NCI-H1417 (cell line): ENCODE results near the gene SHTN1.

Source experiments
- DNase-seq, 3 experiments: peaks; one replicate each; lab custom pipeline; 2025; lab: John Stamatoyannopoulos, UW

The SHTN1 gene

DNA sequence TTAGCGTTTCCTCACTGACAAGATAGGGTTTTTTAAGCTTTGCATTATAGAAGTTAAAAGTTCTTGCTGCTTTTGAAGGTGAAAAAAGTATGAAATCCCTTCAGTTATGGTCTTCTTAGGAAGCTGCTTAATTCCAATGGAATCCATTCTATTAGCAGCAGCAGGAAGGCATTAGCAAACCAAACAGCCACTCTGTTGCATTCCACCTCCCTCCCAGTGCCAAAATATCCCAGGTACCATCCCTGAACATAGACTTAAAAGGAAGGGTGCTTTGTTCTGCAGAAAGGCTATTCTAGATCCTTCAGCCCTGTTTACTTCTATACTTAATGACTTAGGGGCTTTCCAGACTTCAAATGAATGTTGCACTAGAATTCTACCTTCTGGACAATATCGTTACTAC is 131.9 kb downstream of the SHTN1 start:
- no peak for DNase-seq

- no peak for DNase-seq
Observed at GRCh38 chr10:116870949-116871348, 134.0 kb downstream of the SHTN1 start.

GRCh38 chr10:116868722-116869121 is 136.3 kb downstream of the SHTN1 start:
- DNase-seq: peak in 2 of 3 experiments; percentile 38 to 75

GRCh38 chr10:116868198-116868676 is 136.8 kb downstream of the SHTN1 start:
- no peak for DNase-seq

GRCh38 chr10:116866987-116867595 is 137.9 kb downstream of the SHTN1 start:
- DNase-seq: no peak

GRCh38 chr10:116866066-116866465 is 138.9 kb downstream of the SHTN1 start:
- DNase-seq: no peak

DNA sequence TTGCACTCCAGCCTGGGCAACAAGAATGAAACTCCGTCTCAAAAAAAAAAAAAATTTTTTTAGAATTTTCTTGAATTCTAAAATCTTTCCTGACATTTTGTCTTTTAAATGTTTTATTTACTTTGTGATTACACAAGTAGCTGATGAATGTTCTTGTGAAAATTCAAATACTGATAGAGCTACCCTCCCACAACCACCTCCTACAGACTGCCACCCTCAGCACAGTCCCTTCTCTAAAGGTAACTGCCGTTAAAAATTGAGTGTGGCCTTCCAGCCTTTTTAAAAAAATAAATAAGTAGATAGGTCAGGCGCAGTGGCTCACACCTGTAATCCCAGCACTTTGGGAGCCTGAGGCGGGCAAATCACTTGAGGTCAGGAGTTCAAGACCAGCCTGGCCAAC is 140.6 kb downstream of the SHTN1 start:
- DNase-seq: no peak

DNA sequence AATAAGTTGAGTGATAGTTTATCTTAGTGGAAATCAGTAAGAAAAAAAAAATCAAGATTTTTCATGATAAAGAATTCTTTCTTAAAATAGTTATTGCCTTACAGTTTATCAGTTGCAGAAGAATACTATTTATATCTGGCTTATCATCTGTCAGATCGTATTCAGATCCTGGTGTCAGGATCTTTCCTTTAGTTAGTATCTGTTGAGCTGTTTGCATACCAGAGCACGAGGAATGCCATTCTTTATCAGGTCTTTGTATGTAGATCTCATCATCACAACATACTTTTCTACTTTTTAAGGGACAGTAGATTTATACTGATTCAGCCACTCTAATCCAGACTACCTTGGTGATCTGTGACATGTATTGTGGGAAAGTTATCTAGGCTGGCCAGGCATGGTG is 143.2 kb downstream of the SHTN1 start:
- DNase-seq: no peak

- no peak for DNase-seq
Observed at GRCh38 chr10:116857156-116857555, 147.8 kb downstream of the SHTN1 start.

GRCh38 chr10:116853701-116854100 is 151.3 kb downstream of the SHTN1 start:
- no peak for DNase-seq

DNA sequence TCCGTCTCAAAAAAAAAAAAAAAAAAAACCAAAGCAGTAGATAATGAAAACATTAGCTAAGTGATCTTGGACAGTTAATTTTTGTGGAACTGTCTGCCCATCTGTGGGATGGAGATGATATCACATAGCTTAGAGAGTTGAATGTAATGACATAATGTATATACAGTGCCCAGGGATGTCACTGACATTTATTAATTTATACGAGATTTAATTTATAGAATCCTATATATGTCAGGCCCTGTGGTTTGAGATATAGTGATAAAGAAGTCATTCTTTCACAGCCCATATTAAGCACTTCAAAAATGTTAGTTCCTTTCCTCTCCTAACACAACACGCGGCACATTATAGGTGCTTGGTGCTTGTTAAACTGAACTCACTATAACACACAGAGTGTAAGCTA is 151.7 kb downstream of the SHTN1 start:
- DNase-seq: no peak

DNA sequence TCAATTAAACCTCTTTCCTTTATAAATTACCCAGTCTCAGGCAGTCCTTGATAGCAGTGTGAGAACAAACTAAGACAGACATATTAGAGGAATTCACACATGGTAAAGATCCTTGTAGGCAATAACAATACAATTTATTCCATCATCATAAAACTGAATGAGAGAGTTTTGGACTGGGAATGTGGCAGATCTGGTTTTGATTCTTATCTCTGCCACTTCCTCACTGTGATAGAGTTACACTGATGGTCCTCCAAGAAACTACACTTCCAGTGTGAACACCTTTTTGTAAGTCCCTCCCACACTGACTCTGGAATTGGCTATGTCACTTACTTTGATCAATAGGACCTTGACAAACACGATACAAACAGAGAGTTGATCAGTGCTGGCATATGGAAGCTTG is 152.7 kb downstream of the SHTN1 start:
- no peak for DNase-seq

DNA sequence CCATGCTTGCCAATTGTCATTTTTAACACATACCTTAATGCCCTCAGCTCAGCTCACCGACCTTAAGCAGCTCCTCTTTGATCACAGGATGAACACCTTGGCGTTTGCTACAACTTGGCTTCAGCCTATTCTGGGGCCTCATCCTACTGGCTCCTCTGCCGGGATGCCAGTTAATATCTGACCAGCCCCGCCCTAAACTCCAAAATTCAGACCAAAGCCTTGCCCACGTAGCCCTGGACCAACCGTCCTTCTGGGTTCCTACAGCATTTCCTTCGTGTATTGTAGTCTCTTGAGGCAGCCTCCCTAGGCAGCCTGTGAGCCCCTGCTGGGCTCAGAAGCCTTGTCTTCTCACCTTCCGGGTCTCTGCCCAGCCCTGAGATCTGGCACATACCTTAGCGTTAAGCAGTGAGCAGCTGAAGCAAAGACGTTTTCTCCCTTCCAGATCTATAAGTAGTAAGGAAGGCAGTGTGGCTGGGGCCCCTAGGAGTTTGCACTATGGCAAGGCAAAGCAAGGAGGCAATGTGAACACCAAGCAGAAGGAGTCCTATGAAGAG is 154.9 kb downstream of the SHTN1 start:
- peak in 1 of 3 experiments; percentile 24 for DNase-seq

DNA sequence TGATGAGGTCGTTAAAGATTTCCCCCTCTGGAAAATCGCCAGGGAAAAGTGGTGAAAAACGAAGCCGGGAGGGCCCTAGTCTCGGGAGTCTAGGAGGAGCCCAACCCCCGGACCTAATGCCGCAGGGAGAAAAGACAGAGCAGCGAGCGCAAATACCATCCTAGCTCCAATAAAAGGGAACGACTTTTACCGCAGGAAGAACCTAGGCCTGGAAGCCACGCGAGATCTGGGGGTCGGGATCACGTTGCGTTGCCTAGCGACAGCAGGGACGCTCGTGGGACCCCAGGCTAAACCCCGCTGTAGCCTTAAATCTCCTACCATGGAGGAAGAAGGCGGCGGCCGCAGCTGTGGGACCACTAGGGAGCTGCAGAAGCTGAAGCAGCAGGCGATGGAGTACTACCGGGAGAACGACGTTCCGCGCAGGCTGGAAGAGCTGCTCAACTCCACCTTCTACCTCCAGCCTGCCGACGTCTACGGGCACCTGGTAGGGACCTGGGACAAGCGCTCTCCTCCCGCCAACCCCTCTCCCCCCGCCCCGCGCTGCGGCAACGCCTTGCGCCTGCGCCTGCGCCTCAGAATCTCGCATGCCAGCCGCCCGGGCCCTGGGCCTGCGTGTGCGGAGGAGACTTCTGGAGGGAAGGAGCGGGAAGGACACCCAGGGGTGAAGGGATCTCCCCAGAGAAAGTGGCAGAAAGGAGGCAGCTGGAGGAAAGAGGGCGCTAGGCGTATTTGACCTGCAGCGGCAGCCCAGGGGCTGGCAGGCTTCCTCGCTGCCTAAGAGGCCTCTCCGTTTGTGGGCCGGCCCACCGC is 155.5 kb downstream of the SHTN1 start, which contains the start of gene ENO4:
Gene ENO4 (plus strand): TSS at position 252 of the 810 bp plus-strand sequence. CDS start 68 bp downstream, at position 320.
- DNase-seq: peak; percentile 82 to 96 (median 92)

- no peak for DNase-seq
Observed at GRCh38 chr10:116848944-116849247, 156.1 kb downstream of the SHTN1 start.

- peak in 2 of 3 experiments; percentile 47 to 54 for DNase-seq
Observed at GRCh38 chr10:116848032-116848943, 156.7 kb downstream of the SHTN1 start.

DNA sequence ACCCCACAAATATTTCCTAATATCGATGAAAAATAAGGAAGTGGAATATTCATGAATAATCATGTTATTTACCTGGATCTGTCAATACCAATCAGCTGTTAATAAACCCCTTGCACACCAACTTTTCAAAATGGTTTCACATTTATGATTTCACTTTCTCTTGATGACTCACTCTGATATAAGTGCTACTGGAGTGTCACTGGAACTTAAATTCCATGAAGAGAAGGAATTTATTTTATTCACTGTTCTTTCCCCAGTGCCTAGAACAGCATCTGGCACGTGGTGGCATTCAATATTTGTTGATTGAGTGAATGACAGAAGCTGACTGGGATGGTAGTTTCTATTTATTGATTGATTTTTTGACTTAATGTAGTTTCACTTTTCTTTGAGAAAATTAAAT is 159.2 kb downstream of the SHTN1 start:
- DNase-seq: no peak

GRCh38 chr10:116840389-116841075 is 164.5 kb downstream of the SHTN1 start:
- DNase-seq: peak in 1 of 3 experiments; percentile 38

GRCh38 chr10:116838143-116838725 is 166.8 kb downstream of the SHTN1 start:
- DNase-seq: peak in 1 of 3 experiments; percentile 16

GRCh38 chr10:116836902-116837523 is 168.0 kb downstream of the SHTN1 start:
- peak; percentile 55 to 69 (median 66) for DNase-seq
